Measurements from ENCODE around the gene KRTCAP2. TPM values are rescaled to one million over a fixed set of nuclear protein-coding genes. Genes with fewer than 3 reads are reported as not detected.

KRTCAP2 gene
- total and polyA plus RNA-seq, 10 of the 15 experiments (the other 5 are each of a cell fraction or from before 2014, with no cell fraction given): 61.3 to 238 (median 141) TPM

- no peak for TF ChIP-seq CUX1 (IDR thresholded peaks at IDR 0.05; ENCODE audit: insufficient replicate concordance, low read depth, low read length)
- TF ChIP-seq FOS (IDR thresholded peaks at IDR 0.05; ENCODE audit: borderline replicate concordance, extremely low read depth, insufficient read length): no peak
- TF ChIP-seq PAX8 (IDR thresholded peaks at IDR 0.05): no peak
- TF ChIP-seq MEF2A (IDR thresholded peaks at IDR 0.05; ENCODE audit: insufficient read depth, low read depth, low read length): no peak
- TF ChIP-seq TCF7 (IDR thresholded peaks at IDR 0.05; ENCODE audit: borderline replicate concordance): no peak
- TF ChIP-seq NFIC (IDR thresholded peaks at IDR 0.05; ENCODE audit: low read depth, low read length): no peak
- no peak for TF ChIP-seq KLF5 (IDR thresholded peaks at IDR 0.05; ENCODE audit: partially characterized antibody)
- peak; percentile 32; the same call in 1 of the 2 replicates for TF ChIP-seq RUNX3 (IDR thresholded peaks at IDR 0.05; ENCODE audit: low read length)
- TF ChIP-seq TBL1XR1 (IDR thresholded peaks at IDR 0.05; ENCODE audit: low read depth, low read length): no peak
- no peak for TF ChIP-seq HDGF (IDR thresholded peaks at IDR 0.05)
- no peak for TF ChIP-seq JUNB (IDR thresholded peaks at IDR 0.05)
- peak; percentile 73 for TF ChIP-seq USF1 (IDR thresholded peaks at IDR 0.05; ENCODE audit: borderline replicate concordance, extremely low read length, insufficient read depth, low read depth, low read length)
- no peak for TF ChIP-seq EZH2 (IDR thresholded peaks at IDR 0.05; ENCODE audit: borderline replicate concordance, control insufficient read depth, low read depth, low read length)
- TF ChIP-seq IRF5 (IDR thresholded peaks at IDR 0.05; ENCODE audit: borderline replicate concordance): no peak
- no peak for TF ChIP-seq SIN3A (IDR thresholded peaks at IDR 0.05; ENCODE audit: low read depth, low read length)
- TF ChIP-seq E2F4 (IDR thresholded peaks at IDR 0.05; ENCODE audit: low read depth, low read length): no peak
- TF ChIP-seq ZBTB11 (CRISPR knock-in tag; IDR thresholded peaks at IDR 0.05): no peak
- TF ChIP-seq CBX5 (IDR thresholded peaks at IDR 0.05; ENCODE audit: low read depth): no peak
- TF ChIP-seq MXI1 (IDR thresholded peaks at IDR 0.05; ENCODE audit: low read depth, low read length): no peak
Measured at GRCh38 chr1:155219592-155220031, 46.5 kb upstream of the KRTCAP2 start (continued).

Data from GM12878 (cell line).